ENCODE measurements around the gene C22orf31.

Gene C22orf31

DNA sequence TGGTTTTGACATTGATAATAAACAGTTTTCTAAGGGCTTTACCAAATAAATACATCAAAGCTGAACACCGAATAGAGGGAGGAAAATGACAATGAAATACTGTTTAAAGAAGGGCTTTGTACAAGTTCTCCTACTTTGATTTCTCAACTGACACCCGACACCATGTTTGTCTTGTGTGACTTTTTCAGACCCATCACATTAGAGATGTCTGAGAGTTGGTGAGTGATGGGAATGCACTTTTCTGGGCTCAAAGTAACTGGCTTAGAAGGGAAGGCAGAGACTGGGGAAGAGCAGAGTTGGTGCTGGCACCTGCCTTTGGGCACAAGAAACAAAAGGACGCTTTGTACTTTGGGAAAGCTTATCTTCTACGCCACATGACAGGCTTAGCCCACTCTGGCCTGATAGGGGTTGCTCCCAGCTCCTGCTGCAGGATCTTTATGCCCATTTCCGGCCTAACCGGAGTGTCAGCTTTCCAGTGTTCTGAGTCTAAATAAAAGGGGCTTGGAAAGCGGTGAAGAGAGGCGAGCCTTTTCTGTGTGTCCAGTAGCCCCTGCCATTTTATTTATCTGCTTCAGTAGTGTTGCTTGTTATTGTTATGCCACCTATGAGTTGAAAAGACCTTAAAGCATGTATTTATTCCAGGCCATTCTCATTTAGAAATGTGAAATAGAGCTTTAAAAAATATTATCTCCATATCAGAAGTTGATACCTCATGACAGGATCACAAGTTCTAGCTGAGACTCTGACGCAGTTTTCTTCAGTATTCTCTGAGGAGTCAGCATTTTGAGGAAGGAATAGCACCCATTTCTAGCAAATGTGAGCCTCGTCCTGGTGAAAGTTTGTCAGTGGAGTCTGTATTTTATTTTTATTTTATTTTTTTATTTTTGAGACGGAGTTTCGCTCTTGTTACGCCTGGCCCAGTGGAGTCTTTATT, 35.4 kb upstream of the C22orf31 start:
- Histone ChIP-seq H3K9me3 (ENCODE audit: control insufficient read depth, insufficient read depth, low read depth, low read length) (no peaks in the 10 kb centered on the region), H3K27ac (ENCODE audit: extremely low read depth, low read depth, low read length) (peak overlapping the region; percentile 13; the same call in 1 of the 2 replicates), H3K4me3 (ENCODE audit: low read depth, low read length) (no peak overlapping the region), H3K4me1 (ENCODE audit: control insufficient read depth, insufficient read depth, low read length) (no peaks in the 10 kb centered on the region; the same call in 1 of the 2 replicates), H3K36me3 (ENCODE audit: control insufficient read depth in 2 of 2, insufficient read depth in 1 of 2, low read length in 2 of 2) (peaks cover 0 to 29% of the 10 kb centered on the region in 2 experiments; a peak in 2 of 3 replicates)
- POLR2A ChIA-PET, result no interaction called here
- CTCF ChIA-PET, result interaction anchor here (0.8 to 2.4 kb wide), 3 partner anchors 15 to 149 kb away, joined by 4 to 9 read pairs (median 7); no protein-coding TSS in a partner anchor
- TF ChIP-seq PRDM10 (tag by site-specific recombination; IDR thresholded peaks at IDR 0.05) (peak; percentile 37; the same call in 1 of the 2 replicates), KLF16 (tag by site-specific recombination; IDR thresholded peaks at IDR 0.05) (no peak), ZNF354C (tag by site-specific recombination; IDR thresholded peaks at IDR 0.05; ENCODE audit: borderline replicate concordance, low read depth) (no peak), ZXDB (tag by site-specific recombination; IDR thresholded peaks at IDR 0.05) (no peak), MZF1 (tag by site-specific recombination; IDR thresholded peaks at IDR 0.05; ENCODE audit: borderline replicate concordance) (no peak; the same call in 1 of the 2 replicates), ZNF2 (tag by site-specific recombination; IDR thresholded peaks at IDR 0.05) (no peak), WT1 (tag by site-specific recombination; IDR thresholded peaks at IDR 0.05) (no peak), TCF7L2 (IDR thresholded peaks at IDR 0.05; ENCODE audit: borderline replicate concordance, low read depth, low read length) (peak; percentile 75), ZSCAN5A (tag by site-specific recombination; IDR thresholded peaks at IDR 0.05) (no peak), CTCF (tag by site-specific recombination; IDR thresholded peaks at IDR 0.05) (no peak), PRDM6 (tag by site-specific recombination; IDR thresholded peaks at IDR 0.05) (peak; percentile 93), TRIM28 (IDR thresholded peaks at IDR 0.05; ENCODE audit: borderline replicate concordance, low read length) (peak; percentile 43; the same call in 1 of the 2 replicates), ZBTB17 (tag by site-specific recombination; IDR thresholded peaks at IDR 0.05) (peak; percentile 65), YY1 (tag by site-specific recombination; IDR thresholded peaks at IDR 0.05) (no peak), SP7 (tag by site-specific recombination; IDR thresholded peaks at IDR 0.05) (peak; percentile 29; the same call in 1 of the 2 replicates), SP2 (tag by site-specific recombination; IDR thresholded peaks at IDR 0.05) (no peak), ZNF530 (tag by site-specific recombination; IDR thresholded peaks at IDR 0.05; ENCODE audit: low read depth) (no peak), ZNF747 (tag by site-specific recombination; IDR thresholded peaks at IDR 0.05) (no peak), ZNF692 (tag by site-specific recombination; IDR thresholded peaks at IDR 0.05) (no peak)
- TF ChIP-seq, protein P1, sequence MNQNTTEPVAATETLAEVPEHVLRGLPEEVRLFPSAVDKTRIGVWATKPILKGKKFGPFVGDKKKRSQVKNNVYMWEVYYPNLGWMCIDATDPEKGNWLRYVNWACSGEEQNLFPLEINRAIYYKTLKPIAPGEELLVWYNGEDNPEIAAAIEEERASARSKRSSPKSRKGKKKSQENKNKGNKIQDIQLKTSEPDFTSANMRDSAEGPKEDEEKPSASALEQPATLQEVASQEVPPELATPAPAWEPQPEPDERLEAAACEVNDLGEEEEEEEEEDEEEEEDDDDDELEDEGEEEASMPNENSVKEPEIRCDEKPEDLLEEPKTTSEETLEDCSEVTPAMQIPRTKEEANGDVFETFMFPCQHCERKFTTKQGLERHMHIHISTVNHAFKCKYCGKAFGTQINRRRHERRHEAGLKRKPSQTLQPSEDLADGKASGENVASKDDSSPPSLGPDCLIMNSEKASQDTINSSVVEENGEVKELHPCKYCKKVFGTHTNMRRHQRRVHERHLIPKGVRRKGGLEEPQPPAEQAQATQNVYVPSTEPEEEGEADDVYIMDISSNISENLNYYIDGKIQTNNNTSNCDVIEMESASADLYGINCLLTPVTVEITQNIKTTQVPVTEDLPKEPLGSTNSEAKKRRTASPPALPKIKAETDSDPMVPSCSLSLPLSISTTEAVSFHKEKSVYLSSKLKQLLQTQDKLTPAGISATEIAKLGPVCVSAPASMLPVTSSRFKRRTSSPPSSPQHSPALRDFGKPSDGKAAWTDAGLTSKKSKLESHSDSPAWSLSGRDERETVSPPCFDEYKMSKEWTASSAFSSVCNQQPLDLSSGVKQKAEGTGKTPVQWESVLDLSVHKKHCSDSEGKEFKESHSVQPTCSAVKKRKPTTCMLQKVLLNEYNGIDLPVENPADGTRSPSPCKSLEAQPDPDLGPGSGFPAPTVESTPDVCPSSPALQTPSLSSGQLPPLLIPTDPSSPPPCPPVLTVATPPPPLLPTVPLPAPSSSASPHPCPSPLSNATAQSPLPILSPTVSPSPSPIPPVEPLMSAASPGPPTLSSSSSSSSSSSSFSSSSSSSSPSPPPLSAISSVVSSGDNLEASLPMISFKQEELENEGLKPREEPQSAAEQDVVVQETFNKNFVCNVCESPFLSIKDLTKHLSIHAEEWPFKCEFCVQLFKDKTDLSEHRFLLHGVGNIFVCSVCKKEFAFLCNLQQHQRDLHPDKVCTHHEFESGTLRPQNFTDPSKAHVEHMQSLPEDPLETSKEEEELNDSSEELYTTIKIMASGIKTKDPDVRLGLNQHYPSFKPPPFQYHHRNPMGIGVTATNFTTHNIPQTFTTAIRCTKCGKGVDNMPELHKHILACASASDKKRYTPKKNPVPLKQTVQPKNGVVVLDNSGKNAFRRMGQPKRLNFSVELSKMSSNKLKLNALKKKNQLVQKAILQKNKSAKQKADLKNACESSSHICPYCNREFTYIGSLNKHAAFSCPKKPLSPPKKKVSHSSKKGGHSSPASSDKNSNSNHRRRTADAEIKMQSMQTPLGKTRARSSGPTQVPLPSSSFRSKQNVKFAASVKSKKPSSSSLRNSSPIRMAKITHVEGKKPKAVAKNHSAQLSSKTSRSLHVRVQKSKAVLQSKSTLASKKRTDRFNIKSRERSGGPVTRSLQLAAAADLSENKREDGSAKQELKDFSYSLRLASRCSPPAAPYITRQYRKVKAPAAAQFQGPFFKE (tag by site-specific recombination; IDR thresholded peaks at IDR 0.05; ENCODE audit: borderline replicate concordance), result no peak
